T-cell (primary cell): ENCODE measurements around the gene CLEC16A. TPM values are rescaled to one million over a fixed set of nuclear protein-coding genes. Genes with fewer than 3 reads are reported as not detected.

Experiments used
- ATAC-seq, 4 experiments: fragments of 200-7000 bp in 3 of 4; fragments of 150-1000 bp in 1 of 4; cut with Tn5 transposase; replicated peaks in 1 of 4; 1 replicate in 3 of 4; 2 replicates in 1 of 4; pipeline ENCODE4 v1.10.0; 2021; ENCODE audit warnings: moderate library complexity in 3 of 4, mild to moderate bottlenecking in 2 of 4, moderate number of reproducible peaks in 1 of 4
- CTCF ChIA-PET, 2 donors: fragments of 300-600 bp; sonication (Branson Sonifier 250); formaldehyde crosslinking; loops; one replicate each; lab custom pipeline; 2022; ENCODE audit warnings: antibody characterized with exemption in 2 of 2; lab: Charles Lee
- POLR2A ChIA-PET, 2 donors: fragments of 300-600 bp; sonication (Branson Sonifier 250); formaldehyde crosslinking; loops; one replicate each; lab custom pipeline; 2022; ENCODE audit warnings: antibody characterized with exemption in 2 of 2; lab: Charles Lee
- DNase-seq, 35 experiments: peaks; one replicate each; pipeline versions ENCODE4 v3.0.0 to v3.0.0-alpha.2; 2013 to 2023
- H3K27ac ChIP-seq: one replicate; pipeline ENCODE4 v1.5.1; 2013; ENCODE audit warnings: low read length
- H3K27me3 ChIP-seq, 2 experiments: replicated peaks in 1 of 2; 1 replicate in 1 of 2; 2 replicates in 1 of 2; pipeline versions ENCODE4 v1.6.1 to v1.7.0; 2013; ENCODE audit warnings: low read length in 1 of 2, mixed read lengths in 1 of 2; ENCODE audit not compliant: control insufficient read depth in 2 of 2, insufficient read depth in 2 of 2; ENCODE audit errors: extremely low read depth in 1 of 2
- H3K36me3 ChIP-seq, 2 donors: 1 replicate in 1 of 2; 2 replicates in 1 of 2; pipeline versions ENCODE4 v1.6.1 to v1.7.0; 2013; ENCODE audit warnings: low read length in 1 of 2; ENCODE audit not compliant: control insufficient read depth in 2 of 2, insufficient read depth in 1 of 2; ENCODE audit errors: extremely low read depth in 1 of 2
- H3K4me1 ChIP-seq, 2 experiments: 1 replicate in 1 of 2; 2 replicates in 1 of 2; pipeline versions ENCODE4 v1.6.1 to v1.7.0; 2013; ENCODE audit warnings: low read length in 2 of 2, mixed read lengths in 1 of 2; ENCODE audit not compliant: insufficient read depth in 2 of 2, control insufficient read depth in 1 of 2; ENCODE audit errors: extremely low read depth in 1 of 2
- H3K4me3 ChIP-seq, 2 donors: 1 replicate in 1 of 2; 2 replicates in 1 of 2; pipeline versions ENCODE4 v1.5.1 to v1.7.0; 2013; ENCODE audit warnings: mild to moderate bottlenecking in 2 of 2, low read length in 1 of 2, moderate library complexity in 1 of 2; ENCODE audit not compliant: control insufficient read depth in 1 of 2; ENCODE audit errors: extremely low read depth in 1 of 2
- H3K9me3 ChIP-seq: 2 replicates; pipeline ENCODE4 v1.7.0; 2013
- H3K27ac Mint-ChIP-seq, 2 donors: one replicate each; pipeline ENCODE4 v1.8.0; 2020 to 2021; ENCODE audit warnings: mild to moderate bottlenecking in 2 of 2, mixed read lengths in 2 of 2
- H3K27me3 Mint-ChIP-seq, 2 donors: one replicate each; pipeline ENCODE4 v1.8.0; 2021 to 2022; ENCODE audit warnings: mixed read lengths in 2 of 2
- H3K36me3 Mint-ChIP-seq: one replicate; pipeline ENCODE4 v1.8.0; 2021; ENCODE audit warnings: mixed read lengths
- H3K4me1 Mint-ChIP-seq, 3 donors: one replicate each; pipeline ENCODE4 v1.8.0; 2020 to 2022; ENCODE audit warnings: mixed read lengths in 3 of 3, mild to moderate bottlenecking in 1 of 3
- H3K4me3 Mint-ChIP-seq, 3 donors: one replicate each; pipeline ENCODE4 v1.8.0; 2020 to 2022; ENCODE audit warnings: mild to moderate bottlenecking in 3 of 3, mixed read lengths in 3 of 3, moderate library complexity in 3 of 3
- H3K9me3 Mint-ChIP-seq, 3 donors: one replicate each; pipeline ENCODE4 v1.8.0; 2020 to 2022; ENCODE audit warnings: mixed read lengths in 3 of 3
- WGBS: methylation state at CpG from one replicate; pipeline ENCODE4 v1.1.5; 2013; ENCODE audit warnings: missing lambda C conversion rate; ENCODE audit not compliant: insufficient coverage; 5-methylcytosine and 5-hydroxymethylcytosine counted together
- total RNA-seq, 35 experiments: library from RNA in 6 of 35; stranded (reverse) in 6 of 35; fragments of 120-200 nt in 1 of 35; gene quantifications; one replicate each; pipeline versions ENCODE4 v1.2.1 to v1.2.4 and lab custom pipeline; 2013 to 2026

Gene CLEC16A
- total RNA-seq, 5 donors from 2014 or later (not counting 1 experiment from before 2014, with no cell fraction given), result 27.4 to 34.6 (median 28.7) TPM

DNA sequence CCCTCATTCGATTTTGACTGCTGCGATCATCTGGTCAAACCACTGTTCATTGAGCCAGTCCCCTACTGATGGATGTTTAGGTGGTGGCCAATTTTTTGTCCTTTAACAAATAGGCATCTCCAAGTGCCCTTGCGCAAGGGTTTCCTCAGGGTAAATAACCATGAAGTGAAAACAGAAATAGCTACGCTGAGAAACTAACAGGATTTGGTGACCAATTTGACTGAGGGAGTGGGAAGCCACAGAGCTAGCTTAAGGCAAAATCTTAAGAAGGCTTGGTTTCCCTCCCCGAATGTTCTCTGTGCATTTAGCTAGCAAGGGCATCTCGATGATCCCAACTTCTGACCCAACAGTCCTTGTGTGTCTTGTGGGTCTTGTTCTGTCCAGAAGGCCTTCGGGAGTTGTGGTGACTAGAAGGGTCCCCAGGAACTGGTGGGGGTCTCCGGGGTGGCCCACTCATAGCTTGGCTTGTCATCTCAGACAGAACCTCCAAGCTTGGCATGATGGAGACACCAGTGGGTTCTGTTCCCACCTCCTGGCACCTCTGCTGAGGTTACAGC, 194.5 kb downstream of the CLEC16A start:
- H3K4me3 Mint-ChIP-seq, result peak overlapping the region in 1 of 3 donors; percentile 85
- Histone ChIP-seq H3K36me3 (peaks cover 0 to 11% of the 10 kb centered on the region in 2 donors), H3K4me3 (no peak overlapping the region), H3K27ac (no peak overlapping the region), H3K27me3 (no peaks in the 10 kb centered on the region), H3K4me1 (peaks cover 16 to 32% of the 10 kb centered on the region in 2 experiments), H3K9me3 (no peaks in the 10 kb centered on the region)
- H3K36me3 Mint-ChIP-seq, result peaks cover 21% of the 10 kb centered on the region
- POLR2A ChIA-PET, result interaction anchor here in 1 of 2 donors (0.5 kb wide), 1 partner anchor 117 kb away, joined by 3 read pairs; no protein-coding TSS in a partner anchor
- WGBS, result 100% methylated on average over 1 of the region's 8 CpGs
- no peaks in the 10 kb centered on the region for H3K27me3 Mint-ChIP-seq
- no peak overlapping the region for H3K27ac Mint-ChIP-seq
- DNase-seq (no peak), ATAC-seq (no peak)
- H3K9me3 Mint-ChIP-seq, result no peaks in the 10 kb centered on the region
- H3K4me1 Mint-ChIP-seq, result peaks cover 37 to 46% (median 41%) of the 10 kb centered on the region in 3 donors
- CTCF ChIA-PET, result no interaction called here

DNA sequence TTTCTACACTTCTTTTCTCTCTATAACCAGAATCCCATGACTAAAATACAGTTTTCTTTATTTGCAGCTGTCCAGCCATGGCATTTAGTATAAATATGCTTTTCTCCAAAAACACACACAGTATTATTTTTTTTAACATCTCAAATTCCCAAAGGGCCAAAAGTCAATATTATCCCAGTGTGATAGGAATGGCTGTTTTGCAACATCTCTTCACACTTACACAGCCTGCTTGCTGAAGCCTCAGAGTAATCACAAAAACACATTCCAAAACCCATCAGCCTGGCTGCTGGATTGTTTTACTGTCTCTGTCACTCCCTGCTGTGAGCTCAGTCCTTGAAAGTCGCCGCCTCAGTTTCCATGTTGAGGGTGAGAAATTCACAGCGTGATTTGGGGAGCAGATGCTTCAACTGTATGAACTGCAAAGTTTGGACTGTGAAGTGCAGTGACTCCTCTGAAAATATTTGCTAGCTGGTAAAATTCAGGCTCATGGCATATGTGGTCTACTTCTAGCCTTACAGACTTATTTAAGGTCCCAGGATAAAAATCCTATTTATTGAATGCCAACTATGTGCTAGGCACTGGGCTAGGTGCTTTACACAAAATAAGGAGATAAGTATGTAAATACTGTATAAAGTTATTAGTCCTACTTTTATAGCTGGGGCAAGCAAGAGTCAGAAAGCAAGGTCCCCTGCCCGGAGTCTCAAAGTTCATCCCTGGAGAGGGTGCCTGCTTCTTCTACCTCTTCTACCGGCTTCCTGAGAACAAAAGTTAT, 195.1 kb downstream of the CLEC16A start:
- WGBS, result 20% methylated on average over 1 of the region's 5 CpGs
- Mint-ChIP-seq H3K27me3 (no peaks in the 10 kb centered on the region), H3K4me3 (peak overlapping the region; percentile 47 to 85 (median 47)), H3K9me3 (no peaks in the 10 kb centered on the region), H3K4me1 (peaks cover 37 to 46% (median 41%) of the 10 kb centered on the region in 3 donors), H3K36me3 (peaks cover 18% of the 10 kb centered on the region), H3K27ac (peak overlapping the region; percentile 66 to 80)
- Histone ChIP-seq H3K36me3 (peaks cover 0 to 11% of the 10 kb centered on the region in 2 donors), H3K4me3 (peak overlapping the region in 1 of 2 donors; percentile 44), H3K27me3 (no peaks in the 10 kb centered on the region), H3K27ac (no peak overlapping the region), H3K4me1 (peaks cover 16 to 32% of the 10 kb centered on the region in 2 experiments), H3K9me3 (no peaks in the 10 kb centered on the region)
- CTCF ChIA-PET, result no interaction called here
- DNase-seq (no peak), ATAC-seq (peak in 1 of 4 experiments; percentile 17)
- POLR2A ChIA-PET, result interaction anchor here in 1 of 2 donors (0.7 kb wide), 1 partner anchor 23 kb away, joined by 3 read pairs; no protein-coding TSS in a partner anchor

DNA sequence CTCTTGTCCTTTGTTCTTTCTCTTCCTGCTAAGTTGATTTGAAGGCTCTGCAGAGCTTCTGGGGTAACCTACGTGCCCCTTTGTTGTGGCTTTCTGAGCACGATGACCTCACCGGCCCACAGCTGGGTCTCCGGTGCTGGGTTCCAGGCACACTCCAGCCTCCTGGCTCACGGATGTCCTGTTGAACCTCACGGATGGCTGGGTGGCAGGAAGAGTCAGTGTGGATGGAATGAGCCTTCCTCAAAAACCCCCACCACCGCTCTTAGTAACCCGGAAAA, 195.7 kb downstream of the CLEC16A start:
- WGBS, result 38% methylated on average over 2 of the region's 8 CpGs
- CTCF ChIA-PET, result no interaction called here
- ATAC-seq, result peak; percentile 79 to 94 (median 86)
- Histone ChIP-seq H3K4me3 (peak overlapping the region in 1 of 2 donors; percentile 44), H3K9me3 (no peaks in the 10 kb centered on the region), H3K36me3 (peaks cover 0 to 8% of the 10 kb centered on the region in 2 donors), H3K27me3 (no peaks in the 10 kb centered on the region), H3K4me1 (peaks cover 16 to 32% of the 10 kb centered on the region in 2 experiments), H3K27ac (no peak overlapping the region)
- H3K36me3 Mint-ChIP-seq, result peaks cover 14% of the 10 kb centered on the region
- peak overlapping the region; percentile 66 to 80 for H3K27ac Mint-ChIP-seq
- H3K4me3 Mint-ChIP-seq, result peak overlapping the region; percentile 47 to 85 (median 47)
- POLR2A ChIA-PET, result interaction anchor here in 1 of 2 donors (0.7 kb wide), 1 partner anchor 22 kb away, joined by 3 read pairs; no protein-coding TSS in a partner anchor
- H3K9me3 Mint-ChIP-seq, result no peaks in the 10 kb centered on the region
- H3K4me1 Mint-ChIP-seq, result peaks cover 37 to 46% (median 41%) of the 10 kb centered on the region in 3 donors
- peak in 31 of 35 experiments; percentile 4 to 58 (median 27) for DNase-seq
- no peaks in the 10 kb centered on the region for H3K27me3 Mint-ChIP-seq

- CTCF ChIA-PET, result no interaction called here
- peaks cover 14% of the 10 kb centered on the region for H3K36me3 Mint-ChIP-seq
Observed at GRCh38 chr16:11140466-11140865, 196.1 kb downstream of the CLEC16A start.

GRCh38 chr16:11140867-11141266, 196.5 kb downstream of the CLEC16A start:
- Mint-ChIP-seq H3K27ac (no peak overlapping the region), H3K4me3 (peak overlapping the region in 1 of 3 donors; percentile 85), H3K27me3 (no peaks in the 10 kb centered on the region), H3K4me1 (peaks cover 37 to 41% (median 41%) of the 10 kb centered on the region in 3 donors), H3K36me3 (peaks cover 10% of the 10 kb centered on the region), H3K9me3 (no peaks in the 10 kb centered on the region)
- Histone ChIP-seq H3K4me1 (peaks cover 16 to 32% of the 10 kb centered on the region in 2 experiments), H3K9me3 (no peaks in the 10 kb centered on the region), H3K27ac (no peak overlapping the region), H3K27me3 (no peaks in the 10 kb centered on the region), H3K36me3 (peaks cover 0 to 5% of the 10 kb centered on the region in 2 donors), H3K4me3 (no peak overlapping the region)
- POLR2A ChIA-PET, result no interaction called here
- CTCF ChIA-PET, result no interaction called here
- ATAC-seq (no peak), DNase-seq (no peak)
- WGBS, result 97% methylated on average over 5 of the region's 5 CpGs

More at GRCh38 chr16:11140466-11140865, 196.1 kb downstream of the CLEC16A start:
- peaks cover 16 to 32% of the 10 kb centered on the region in 2 experiments for H3K4me1 ChIP-seq
- ATAC-seq (peak in 2 of 4 experiments; percentile 11 to 13), DNase-seq (no peak)
- no peaks in the 10 kb centered on the region for H3K27me3 ChIP-seq
- H3K27ac ChIP-seq, result no peak overlapping the region
- Mint-ChIP-seq H3K4me1 (peaks cover 37 to 45% (median 41%) of the 10 kb centered on the region in 3 donors), H3K9me3 (no peaks in the 10 kb centered on the region), H3K27ac (peak overlapping the region; percentile 28 to 80), H3K27me3 (no peaks in the 10 kb centered on the region), H3K4me3 (peak overlapping the region in 1 of 3 donors; percentile 85)
- peaks cover 0 to 7% of the 10 kb centered on the region in 2 donors for H3K36me3 ChIP-seq
- H3K9me3 ChIP-seq, result no peaks in the 10 kb centered on the region
- 67% methylated on average over 3 of the region's 4 CpGs for WGBS
- H3K4me3 ChIP-seq, result peak overlapping the region in 1 of 2 donors; percentile 44
- POLR2A ChIA-PET, result interaction anchor here in 1 of 2 donors (0.7 kb wide), 1 partner anchor 22 kb away, joined by 3 read pairs; no protein-coding TSS in a partner anchor
